Adrenal gland (tissue), 5 donors: Measurements from ENCODE around the gene COL24A1.

Experiments
- POLR2A ChIP-seq, 2 donors: fragments of 450-650 bp; IDR thresholded peaks; one replicate each; pipeline ENCODE4 v1.6.1; 2017; ENCODE audit warnings: antibody characterized with exemption in 2 of 2, mild to moderate bottlenecking in 2 of 2, moderate library complexity in 1 of 2
- TF ChIP-seq, protein P1 (sequence below), 6 experiments: fragments of 450-650 bp in 4 of 6; fragments of 200-600 bp in 2 of 6; sonication (generic) in 1 of 6; IDR thresholded peaks; 1 replicate in 5 of 6; 2 replicates in 1 of 6; pipeline versions ENCODE4 v1.5.1 to v1.8.0; 2016 to 2021; ENCODE audit warnings: antibody characterized with exemption in 6 of 6, mild to moderate bottlenecking in 2 of 6, moderate library complexity in 1 of 6
- donor health status: DM: no; HTN: no; CAD: no.

DNA sequence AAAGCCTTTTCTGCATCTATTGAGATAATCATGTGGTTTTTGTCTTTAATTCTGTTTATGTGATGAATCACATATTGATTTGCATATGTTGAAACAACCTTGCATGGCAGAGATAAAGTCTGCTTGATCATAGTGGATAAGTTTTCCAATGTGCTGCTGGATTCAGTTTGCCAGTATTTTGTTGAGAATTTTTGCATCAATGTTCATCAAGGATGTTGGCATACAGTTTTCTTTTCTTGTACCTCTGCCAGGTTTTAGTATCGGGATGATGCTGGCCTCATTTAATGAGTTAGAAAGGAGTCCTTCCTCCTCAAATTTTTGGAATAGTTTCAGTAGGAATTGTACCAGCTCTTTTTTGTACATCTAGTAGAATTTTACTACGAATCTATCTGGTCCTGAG, 55.0 kb downstream of the COL24A1 start:
- TF ChIP-seq, protein P1, sequence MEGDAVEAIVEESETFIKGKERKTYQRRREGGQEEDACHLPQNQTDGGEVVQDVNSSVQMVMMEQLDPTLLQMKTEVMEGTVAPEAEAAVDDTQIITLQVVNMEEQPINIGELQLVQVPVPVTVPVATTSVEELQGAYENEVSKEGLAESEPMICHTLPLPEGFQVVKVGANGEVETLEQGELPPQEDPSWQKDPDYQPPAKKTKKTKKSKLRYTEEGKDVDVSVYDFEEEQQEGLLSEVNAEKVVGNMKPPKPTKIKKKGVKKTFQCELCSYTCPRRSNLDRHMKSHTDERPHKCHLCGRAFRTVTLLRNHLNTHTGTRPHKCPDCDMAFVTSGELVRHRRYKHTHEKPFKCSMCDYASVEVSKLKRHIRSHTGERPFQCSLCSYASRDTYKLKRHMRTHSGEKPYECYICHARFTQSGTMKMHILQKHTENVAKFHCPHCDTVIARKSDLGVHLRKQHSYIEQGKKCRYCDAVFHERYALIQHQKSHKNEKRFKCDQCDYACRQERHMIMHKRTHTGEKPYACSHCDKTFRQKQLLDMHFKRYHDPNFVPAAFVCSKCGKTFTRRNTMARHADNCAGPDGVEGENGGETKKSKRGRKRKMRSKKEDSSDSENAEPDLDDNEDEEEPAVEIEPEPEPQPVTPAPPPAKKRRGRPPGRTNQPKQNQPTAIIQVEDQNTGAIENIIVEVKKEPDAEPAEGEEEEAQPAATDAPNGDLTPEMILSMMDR (IDR thresholded peaks at IDR 0.05): no peak
- no peak for TF ChIP-seq POLR2A (IDR thresholded peaks at IDR 0.05)
